Measurements from ENCODE around the gene GPR17. TPM values are rescaled to one million over a fixed set of nuclear protein-coding genes. Genes with fewer than 3 reads are reported as not detected.

Gene GPR17
- total RNA-seq, 4 donors from 2014 or later, result 0.48 to 0.52 TPM; not detected in 2

DNA sequence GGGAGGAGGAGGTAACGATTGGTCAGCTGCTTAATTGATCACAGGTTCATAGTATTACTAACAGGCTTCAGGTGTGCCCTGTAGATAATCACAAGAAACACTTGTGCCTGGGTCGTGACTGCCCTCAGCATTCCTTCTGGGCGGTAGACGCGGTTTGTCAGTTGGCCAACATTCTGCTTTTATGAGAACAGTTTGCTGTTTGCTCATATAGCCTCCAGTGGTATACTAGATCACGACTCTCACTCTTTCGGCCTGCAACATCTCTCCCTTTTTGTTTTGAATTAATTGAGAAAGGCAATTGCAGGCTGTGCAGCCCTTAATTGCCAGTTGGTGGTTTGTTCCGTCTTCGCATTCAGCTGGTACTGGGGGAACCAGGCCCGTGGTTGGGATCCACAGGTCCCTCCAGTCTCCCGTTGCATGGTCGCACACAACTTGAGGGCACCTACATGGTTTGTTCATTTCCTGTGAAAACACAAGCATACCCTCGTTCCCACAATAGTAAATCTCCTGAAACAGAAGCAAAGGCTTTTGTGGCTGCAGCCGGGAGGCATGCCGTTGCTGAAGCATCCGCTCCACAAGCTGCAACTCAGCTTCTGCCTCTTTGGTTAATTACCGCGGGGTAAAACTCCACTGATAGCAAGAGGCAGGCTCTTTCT lies 30.3 kb upstream of the GPR17 start:
- 53% methylated on average over 18 of the region's 18 CpGs for WGBS

DNA sequence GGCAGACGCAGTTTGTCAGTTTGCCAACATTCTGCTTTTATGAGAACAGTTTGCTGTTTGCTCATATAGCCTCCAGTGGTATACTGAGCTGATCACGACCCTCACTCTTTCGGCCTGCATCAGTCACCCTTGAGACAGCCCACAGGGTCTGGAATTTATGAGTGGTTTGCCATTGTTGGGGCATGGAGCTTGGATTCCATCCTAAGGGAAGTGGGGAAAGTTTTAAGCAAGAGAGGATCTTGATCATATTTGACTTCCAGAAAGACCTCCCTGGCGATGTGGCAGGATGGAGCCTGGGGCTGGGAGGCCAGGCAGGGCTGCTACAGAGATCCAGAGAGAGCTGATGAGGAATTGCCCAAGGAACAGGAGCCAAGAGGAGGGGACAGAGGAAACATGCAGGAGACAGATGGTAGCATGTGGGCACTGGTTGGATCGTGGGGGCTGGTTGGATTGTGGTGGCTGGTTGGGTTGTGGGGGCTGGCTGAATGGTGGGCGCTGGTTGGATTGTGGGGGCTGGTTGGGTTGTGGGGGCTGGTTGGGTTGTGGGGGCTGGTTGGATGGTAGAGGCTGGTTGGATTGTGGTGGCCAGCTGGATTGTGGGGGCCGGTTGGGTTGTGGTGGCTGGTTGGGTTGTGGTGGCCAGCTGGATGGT lies 27.3 kb upstream of the GPR17 start:
- Histone ChIP-seq H3K36me3 (no peaks in the 10 kb centered on the region), H3K9me3 (no peaks in the 10 kb centered on the region), H3K27me3 (peaks cover 2% of the 10 kb centered on the region), H3K4me3 (no peak overlapping the region), H3K27ac (no peak overlapping the region), H3K4me1 (peaks cover 3% of the 10 kb centered on the region)
- TF ChIP-seq, protein P1, sequence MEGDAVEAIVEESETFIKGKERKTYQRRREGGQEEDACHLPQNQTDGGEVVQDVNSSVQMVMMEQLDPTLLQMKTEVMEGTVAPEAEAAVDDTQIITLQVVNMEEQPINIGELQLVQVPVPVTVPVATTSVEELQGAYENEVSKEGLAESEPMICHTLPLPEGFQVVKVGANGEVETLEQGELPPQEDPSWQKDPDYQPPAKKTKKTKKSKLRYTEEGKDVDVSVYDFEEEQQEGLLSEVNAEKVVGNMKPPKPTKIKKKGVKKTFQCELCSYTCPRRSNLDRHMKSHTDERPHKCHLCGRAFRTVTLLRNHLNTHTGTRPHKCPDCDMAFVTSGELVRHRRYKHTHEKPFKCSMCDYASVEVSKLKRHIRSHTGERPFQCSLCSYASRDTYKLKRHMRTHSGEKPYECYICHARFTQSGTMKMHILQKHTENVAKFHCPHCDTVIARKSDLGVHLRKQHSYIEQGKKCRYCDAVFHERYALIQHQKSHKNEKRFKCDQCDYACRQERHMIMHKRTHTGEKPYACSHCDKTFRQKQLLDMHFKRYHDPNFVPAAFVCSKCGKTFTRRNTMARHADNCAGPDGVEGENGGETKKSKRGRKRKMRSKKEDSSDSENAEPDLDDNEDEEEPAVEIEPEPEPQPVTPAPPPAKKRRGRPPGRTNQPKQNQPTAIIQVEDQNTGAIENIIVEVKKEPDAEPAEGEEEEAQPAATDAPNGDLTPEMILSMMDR (IDR thresholded peaks at IDR 0.05), result no peak
- no peak for TF ChIP-seq POLR2A (IDR thresholded peaks at IDR 0.05)
- TF ChIP-seq POLR2AphosphoS5 (IDR thresholded peaks at IDR 0.05), result no peak
- TF ChIP-seq EP300 (IDR thresholded peaks at IDR 0.05), result no peak
- peak in 1 of 2 donors; percentile 40 for DNase-seq (ENCODE audit: low spot score in 2 of 2)
- 59% methylated on average over 7 of the region's 7 CpGs for WGBS

More for the DNA sequence above, 30.3 kb upstream of the GPR17 start:
- no peak overlapping the region for H3K4me3 ChIP-seq
- H3K4me1 ChIP-seq, result peaks cover 3% of the 10 kb centered on the region
- peaks cover 9% of the 10 kb centered on the region for H3K9me3 ChIP-seq
- TF ChIP-seq POLR2A (IDR thresholded peaks at IDR 0.05) (no peak), POLR2AphosphoS5 (IDR thresholded peaks at IDR 0.05) (no peak), EP300 (IDR thresholded peaks at IDR 0.05) (no peak)
- TF ChIP-seq, protein P1 (IDR thresholded peaks at IDR 0.05), result no peak
- no peaks in the 10 kb centered on the region for H3K36me3 ChIP-seq
- DNase-seq (ENCODE audit: low spot score in 2 of 2), result peak in 1 of 2 donors; percentile 21
- H3K27me3 ChIP-seq, result peaks cover 2% of the 10 kb centered on the region
- H3K27ac ChIP-seq, result no peak overlapping the region

DNA sequence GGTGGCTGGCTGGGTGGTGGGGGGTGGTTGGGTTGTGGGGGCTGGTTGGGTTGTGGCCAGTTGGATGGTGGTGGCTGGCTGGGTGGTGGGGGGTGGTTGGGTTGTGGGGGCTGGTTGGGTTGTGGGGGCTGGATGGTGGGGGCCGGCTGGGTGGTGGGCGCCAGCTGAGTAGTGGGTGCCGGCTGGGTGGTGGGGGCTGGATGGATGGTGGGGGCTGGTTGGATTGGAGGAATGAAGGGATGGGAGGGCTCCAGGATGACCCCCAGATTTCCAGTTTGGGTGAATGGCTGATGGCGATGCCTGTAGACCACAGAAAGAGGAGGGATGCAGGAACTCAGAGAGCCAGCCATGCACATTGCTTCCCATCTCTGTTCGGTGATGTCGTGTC lies 26.8 kb upstream of the GPR17 start:
- Histone ChIP-seq H3K9me3 (no peaks in the 10 kb centered on the region), H3K27me3 (peaks cover 2% of the 10 kb centered on the region), H3K36me3 (no peaks in the 10 kb centered on the region), H3K27ac (no peak overlapping the region), H3K4me3 (no peak overlapping the region), H3K4me1 (peaks cover 3% of the 10 kb centered on the region)
- 98% methylated on average over 6 of the region's 6 CpGs for WGBS
- TF ChIP-seq, protein P1 (IDR thresholded peaks at IDR 0.05), result no peak
- no peak for TF ChIP-seq POLR2AphosphoS5 (IDR thresholded peaks at IDR 0.05)
- TF ChIP-seq EP300 (IDR thresholded peaks at IDR 0.05), result no peak
- TF ChIP-seq POLR2A (IDR thresholded peaks at IDR 0.05), result no peak
- peak; percentile 46 to 50 for DNase-seq (ENCODE audit: low spot score in 2 of 2)

DNA sequence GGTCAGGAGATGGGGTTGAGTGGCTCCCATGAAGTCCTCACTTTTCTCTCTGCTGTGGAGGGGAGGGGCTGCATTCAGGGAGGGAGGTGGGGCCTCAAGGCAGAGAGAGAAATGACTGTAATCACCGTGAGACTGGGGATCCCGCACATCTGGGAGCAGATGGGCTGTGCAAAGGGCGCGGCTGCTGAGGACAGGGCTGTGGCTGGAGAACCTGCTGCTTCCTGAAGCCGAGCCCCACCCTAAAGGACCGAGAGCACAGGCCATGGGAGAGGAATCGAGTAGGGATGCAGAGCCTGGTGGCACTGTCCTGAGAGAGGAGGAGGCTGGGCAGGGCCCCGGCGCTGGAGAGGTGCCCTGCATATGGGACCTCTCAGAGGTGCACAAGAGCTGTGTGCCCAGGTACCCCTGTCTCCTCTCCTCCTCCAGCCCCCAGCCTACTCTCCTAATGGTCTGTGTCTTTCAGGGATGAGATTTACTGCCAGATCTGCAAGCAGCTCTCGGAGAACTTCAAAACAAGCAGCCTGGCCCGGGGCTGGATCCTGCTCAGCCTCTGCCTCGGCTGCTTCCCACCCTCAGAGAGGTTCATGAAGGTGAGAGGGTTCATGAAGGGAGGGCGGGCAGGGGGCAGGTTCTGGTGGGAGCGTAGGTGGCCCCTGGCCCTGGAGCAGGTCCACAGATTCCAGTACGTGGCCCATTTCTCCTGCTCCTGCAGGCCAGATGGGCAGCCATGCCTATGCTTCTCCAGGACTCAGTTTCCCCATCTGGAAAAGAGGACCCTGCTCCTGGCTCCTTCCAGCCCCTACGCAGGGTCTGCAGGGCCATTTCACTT lies 25.9 kb upstream of the GPR17 start:
- Histone ChIP-seq H3K36me3 (no peaks in the 10 kb centered on the region), H3K4me3 (no peak overlapping the region), H3K9me3 (no peaks in the 10 kb centered on the region), H3K27ac (no peak overlapping the region), H3K27me3 (peaks cover 2% of the 10 kb centered on the region), H3K4me1 (peaks cover 3% of the 10 kb centered on the region)
- 57% methylated on average over 14 of the region's 16 CpGs for WGBS
- DNase-seq (ENCODE audit: low spot score in 2 of 2), result peak in 1 of 2 donors; percentile 72
- TF ChIP-seq EP300 (IDR thresholded peaks at IDR 0.05) (no peak), POLR2AphosphoS5 (IDR thresholded peaks at IDR 0.05) (no peak), POLR2A (IDR thresholded peaks at IDR 0.05) (no peak)
- TF ChIP-seq, protein P1 (IDR thresholded peaks at IDR 0.05), result no peak

DNA sequence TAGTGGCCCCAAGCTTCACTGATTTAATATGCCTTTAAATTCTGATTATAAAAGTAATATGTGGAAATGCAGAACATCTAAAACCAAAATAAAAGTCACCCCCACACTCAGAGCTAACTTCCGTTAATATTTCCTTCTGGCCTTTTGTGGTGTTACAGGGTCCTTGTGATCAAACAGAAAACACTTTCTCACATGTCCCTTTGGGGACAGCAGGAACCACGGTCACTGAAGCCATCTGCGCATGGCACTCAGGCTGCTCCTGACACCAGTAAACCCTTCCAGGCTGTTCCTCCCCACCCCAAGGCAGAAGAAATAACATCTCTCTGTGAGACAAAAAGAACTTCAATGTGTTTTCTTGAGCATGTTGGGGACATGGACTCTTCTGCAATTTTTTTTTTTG lies 25.1 kb upstream of the GPR17 start:
- no peak for DNase-seq (ENCODE audit: low spot score in 2 of 2)
- no peaks in the 10 kb centered on the region for H3K4me1 ChIP-seq
- no peak overlapping the region for H3K27ac ChIP-seq
- H3K27me3 ChIP-seq, result peaks cover 2% of the 10 kb centered on the region
- WGBS, result 80% methylated on average over 3 of the region's 3 CpGs
- no peaks in the 10 kb centered on the region for H3K9me3 ChIP-seq
- no peak overlapping the region for H3K4me3 ChIP-seq
- no peak for TF ChIP-seq EP300 (IDR thresholded peaks at IDR 0.05)
- TF ChIP-seq POLR2AphosphoS5 (IDR thresholded peaks at IDR 0.05), result no peak
- TF ChIP-seq, protein P1 (IDR thresholded peaks at IDR 0.05), result no peak
- no peak for TF ChIP-seq POLR2A (IDR thresholded peaks at IDR 0.05)
- H3K36me3 ChIP-seq, result no peaks in the 10 kb centered on the region

Measured in suprapubic skin (tissue), 4 donors.